ENCODE results near the gene CLRN1.

GRCh38 chr3:151009430-151009829, 36.9 kb upstream of the CLRN1 start:
- no peak for TF ChIP-seq CTCF (IDR thresholded peaks at IDR 0.05; ENCODE audit: low read depth, low read length)
- no peak for TF ChIP-seq EZH2phosphoT487 (IDR thresholded peaks at IDR 0.05; ENCODE audit: low read depth)

Data from OCI-LY3 (cell line).